ENCODE measurements around the gene HCLS1.
"Not testable (repeated sequence)": the region's sequence is repeated elsewhere in the genome, so short reads cannot be mapped to it uniquely, and the experiment has no call there.

Gene HCLS1

GRCh38 chr3:121690777-121691405, 30.2 kb upstream of the HCLS1 start:
- Histone ChIP-seq H3K9ac (ENCODE audit: low read length in 5 of 5) (no peak overlapping the region), H3K4me1 (ENCODE audit: control insufficient read depth in 5 of 5, insufficient read depth in 5 of 5, low read length in 5 of 5) (peaks cover 0 to 3% (median 0%) of the 10 kb centered on the region in 5 donors), H3K9me3 (ENCODE audit: control insufficient read depth in 5 of 5, low read length in 5 of 5) (peaks cover 0 to 2% (median 0%) of the 10 kb centered on the region in 5 donors), H3K27ac (ENCODE audit: low read depth, low read length) (no peak overlapping the region), H3K4me3 (ENCODE audit: low read depth in 1 of 5, low read length in 5 of 5) (no peak overlapping the region), H3K36me3 (ENCODE audit: control insufficient read depth in 5 of 5, insufficient read depth in 5 of 5, low read length in 5 of 5) (peaks cover 25 to 44% (median 39%) of the 10 kb centered on the region in 5 donors), H3K27me3 (ENCODE audit: control insufficient read depth in 5 of 5, insufficient read depth in 4 of 5, low read length in 5 of 5) (no peaks in the 10 kb centered on the region)

- H3K9ac ChIP-seq (ENCODE audit: low read length in 5 of 5); H3K27ac ChIP-seq (ENCODE audit: low read depth, low read length); H3K4me3 ChIP-seq (ENCODE audit: low read depth in 1 of 5, low read length in 5 of 5); H3K4me1 ChIP-seq (ENCODE audit: control insufficient read depth in 5 of 5, insufficient read depth in 5 of 5, low read length in 5 of 5); H3K27me3 ChIP-seq (ENCODE audit: control insufficient read depth in 5 of 5, insufficient read depth in 4 of 5, low read length in 5 of 5); H3K9me3 ChIP-seq (ENCODE audit: control insufficient read depth in 5 of 5, low read length in 5 of 5): not testable (repeated sequence)
- peaks cover 25 to 52% (median 38%) of the 10 kb centered on the region in 5 donors for H3K36me3 ChIP-seq (ENCODE audit: control insufficient read depth in 5 of 5, insufficient read depth in 5 of 5, low read length in 5 of 5)
Measured at GRCh38 chr3:121688747-121689146, 28.0 kb upstream of the HCLS1 start.

- H3K9me3 ChIP-seq (ENCODE audit: control insufficient read depth in 5 of 5, low read length in 5 of 5) = peaks cover 0 to 8% (median 6%) of the 10 kb centered on the region in 5 donors
- H3K36me3 ChIP-seq (ENCODE audit: control insufficient read depth in 5 of 5, insufficient read depth in 5 of 5, low read length in 5 of 5) = peaks cover 34 to 55% (median 50%) of the 10 kb centered on the region in 5 donors
- H3K27me3 ChIP-seq (ENCODE audit: control insufficient read depth in 5 of 5, insufficient read depth in 4 of 5, low read length in 5 of 5) = no peaks in the 10 kb centered on the region
- no peak overlapping the region for H3K27ac ChIP-seq (ENCODE audit: low read depth, low read length)
- peaks cover 0 to 9% (median 3%) of the 10 kb centered on the region in 5 donors for H3K4me1 ChIP-seq (ENCODE audit: control insufficient read depth in 5 of 5, insufficient read depth in 5 of 5, low read length in 5 of 5)
- H3K9ac ChIP-seq (ENCODE audit: low read length in 5 of 5) = no peak overlapping the region
- no peak overlapping the region for H3K4me3 ChIP-seq (ENCODE audit: low read depth in 1 of 5, low read length in 5 of 5)
Measured at GRCh38 chr3:121681792-121682191, 21.1 kb upstream of the HCLS1 start.

- Histone ChIP-seq H3K9me3 (ENCODE audit: control insufficient read depth in 5 of 5, low read length in 5 of 5) (no peaks in the 10 kb centered on the region), H3K9ac (ENCODE audit: low read length in 5 of 5) (no peak overlapping the region), H3K4me3 (ENCODE audit: low read depth in 1 of 5, low read length in 5 of 5) (no peak overlapping the region), H3K4me1 (ENCODE audit: control insufficient read depth in 5 of 5, insufficient read depth in 5 of 5, low read length in 5 of 5) (peaks cover 0 to 9% (median 3%) of the 10 kb centered on the region in 5 donors), H3K27ac (ENCODE audit: low read depth, low read length) (no peak overlapping the region), H3K36me3 (ENCODE audit: control insufficient read depth in 5 of 5, insufficient read depth in 5 of 5, low read length in 5 of 5) (peaks cover 55 to 77% (median 63%) of the 10 kb centered on the region in 5 donors), H3K27me3 (ENCODE audit: control insufficient read depth in 5 of 5, insufficient read depth in 4 of 5, low read length in 5 of 5) (no peaks in the 10 kb centered on the region)
Measured at GRCh38 chr3:121677141-121677540, 16.4 kb upstream of the HCLS1 start.

GRCh38 chr3:121670676-121671075, 10.0 kb upstream of the HCLS1 start:
- Histone ChIP-seq H3K27me3 (ENCODE audit: control insufficient read depth in 5 of 5, insufficient read depth in 4 of 5, low read length in 5 of 5) (no peaks in the 10 kb centered on the region), H3K9me3 (ENCODE audit: control insufficient read depth in 5 of 5, low read length in 5 of 5) (no peaks in the 10 kb centered on the region), H3K4me3 (ENCODE audit: low read depth in 1 of 5, low read length in 5 of 5) (no peak overlapping the region), H3K4me1 (ENCODE audit: control insufficient read depth in 5 of 5, insufficient read depth in 5 of 5, low read length in 5 of 5) (peaks cover 0 to 4% (median 0%) of the 10 kb centered on the region in 5 donors), H3K36me3 (ENCODE audit: control insufficient read depth in 5 of 5, insufficient read depth in 5 of 5, low read length in 5 of 5) (peaks cover 56 to 78% (median 73%) of the 10 kb centered on the region in 5 donors), H3K27ac (ENCODE audit: low read depth, low read length) (no peak overlapping the region), H3K9ac (ENCODE audit: low read length in 5 of 5) (no peak overlapping the region)

- H3K4me3 ChIP-seq (ENCODE audit: low read depth in 1 of 5, low read length in 5 of 5) = no peak overlapping the region
- no peaks in the 10 kb centered on the region for H3K9me3 ChIP-seq (ENCODE audit: control insufficient read depth in 5 of 5, low read length in 5 of 5)
- H3K4me1 ChIP-seq (ENCODE audit: control insufficient read depth in 5 of 5, insufficient read depth in 5 of 5, low read length in 5 of 5) = peaks cover 0 to 12% (median 9%) of the 10 kb centered on the region in 5 donors
- no peak overlapping the region for H3K9ac ChIP-seq (ENCODE audit: low read length in 5 of 5)
- H3K36me3 ChIP-seq (ENCODE audit: control insufficient read depth in 5 of 5, insufficient read depth in 5 of 5, low read length in 5 of 5) = peaks cover 65 to 86% (median 69%) of the 10 kb centered on the region in 5 donors
- H3K27ac ChIP-seq (ENCODE audit: low read depth, low read length) = no peak overlapping the region
- H3K27me3 ChIP-seq (ENCODE audit: control insufficient read depth in 5 of 5, insufficient read depth in 4 of 5, low read length in 5 of 5) = no peaks in the 10 kb centered on the region
Measured at GRCh38 chr3:121667333-121667732, 6.6 kb upstream of the HCLS1 start.

GRCh38 chr3:121665488-121665887, 4.8 kb upstream of the HCLS1 start:
- Histone ChIP-seq H3K4me1 (ENCODE audit: control insufficient read depth in 5 of 5, insufficient read depth in 5 of 5, low read length in 5 of 5) (peaks cover 0 to 20% (median 9%) of the 10 kb centered on the region in 5 donors), H3K9me3 (ENCODE audit: control insufficient read depth in 5 of 5, low read length in 5 of 5) (no peaks in the 10 kb centered on the region), H3K27ac (ENCODE audit: low read depth, low read length) (no peak overlapping the region), H3K9ac (ENCODE audit: low read length in 5 of 5) (no peak overlapping the region), H3K4me3 (ENCODE audit: low read depth in 1 of 5, low read length in 5 of 5) (no peak overlapping the region), H3K36me3 (ENCODE audit: control insufficient read depth in 5 of 5, insufficient read depth in 5 of 5, low read length in 5 of 5) (peaks cover 47 to 79% (median 58%) of the 10 kb centered on the region in 5 donors), H3K27me3 (ENCODE audit: control insufficient read depth in 5 of 5, insufficient read depth in 4 of 5, low read length in 5 of 5) (no peaks in the 10 kb centered on the region)

GRCh38 chr3:121663171-121663847, 2.6 kb upstream of the HCLS1 start:
- peaks cover 3 to 42% (median 25%) of the 10 kb centered on the region in 5 donors for H3K4me1 ChIP-seq (ENCODE audit: control insufficient read depth in 5 of 5, insufficient read depth in 5 of 5, low read length in 5 of 5)
- no peak overlapping the region for H3K4me3 ChIP-seq (ENCODE audit: low read depth in 1 of 5, low read length in 5 of 5)
- H3K9ac ChIP-seq (ENCODE audit: low read length in 5 of 5) = no peak overlapping the region
- peaks cover 31 to 61% (median 46%) of the 10 kb centered on the region in 5 donors for H3K36me3 ChIP-seq (ENCODE audit: control insufficient read depth in 5 of 5, insufficient read depth in 5 of 5, low read length in 5 of 5)
- H3K27ac ChIP-seq (ENCODE audit: low read depth, low read length) = no peak overlapping the region
- H3K9me3 ChIP-seq (ENCODE audit: control insufficient read depth in 5 of 5, low read length in 5 of 5) = no peaks in the 10 kb centered on the region
- no peaks in the 10 kb centered on the region for H3K27me3 ChIP-seq (ENCODE audit: control insufficient read depth in 5 of 5, insufficient read depth in 4 of 5, low read length in 5 of 5)

GRCh38 chr3:121662742-121663141, 2.0 kb upstream of the HCLS1 start:
- Histone ChIP-seq H3K27ac (ENCODE audit: low read depth, low read length) (no peak overlapping the region), H3K4me1 (ENCODE audit: control insufficient read depth in 5 of 5, insufficient read depth in 5 of 5, low read length in 5 of 5) (peaks cover 3 to 47% (median 25%) of the 10 kb centered on the region in 5 donors), H3K4me3 (ENCODE audit: low read depth in 1 of 5, low read length in 5 of 5) (no peak overlapping the region), H3K27me3 (ENCODE audit: control insufficient read depth in 5 of 5, insufficient read depth in 4 of 5, low read length in 5 of 5) (no peaks in the 10 kb centered on the region), H3K9me3 (ENCODE audit: control insufficient read depth in 5 of 5, low read length in 5 of 5) (no peaks in the 10 kb centered on the region), H3K36me3 (ENCODE audit: control insufficient read depth in 5 of 5, insufficient read depth in 5 of 5, low read length in 5 of 5) (peaks cover 28 to 56% (median 43%) of the 10 kb centered on the region in 5 donors), H3K9ac (ENCODE audit: low read length in 5 of 5) (no peak overlapping the region)

GRCh38 chr3:121661376-121661775, 673 bp upstream of the HCLS1 start:
- peaks cover 3 to 43% (median 25%) of the 10 kb centered on the region in 5 donors for H3K4me1 ChIP-seq (ENCODE audit: control insufficient read depth in 5 of 5, insufficient read depth in 5 of 5, low read length in 5 of 5)
- peaks cover 14 to 48% (median 35%) of the 10 kb centered on the region in 5 donors for H3K36me3 ChIP-seq (ENCODE audit: control insufficient read depth in 5 of 5, insufficient read depth in 5 of 5, low read length in 5 of 5)
- H3K9me3 ChIP-seq (ENCODE audit: control insufficient read depth in 5 of 5, low read length in 5 of 5) = no peaks in the 10 kb centered on the region
- H3K27me3 ChIP-seq (ENCODE audit: control insufficient read depth in 5 of 5, insufficient read depth in 4 of 5, low read length in 5 of 5) = no peaks in the 10 kb centered on the region
- no peak overlapping the region for H3K4me3 ChIP-seq (ENCODE audit: low read depth in 1 of 5, low read length in 5 of 5)
- H3K9ac ChIP-seq (ENCODE audit: low read length in 5 of 5) = peak overlapping the region in 1 of 5 donors; percentile 64
- H3K27ac ChIP-seq (ENCODE audit: low read depth, low read length) = peak overlapping the region; percentile 32
